Lung (tissue), 13 donors: ENCODE results near the gene MAMDC2. TPM values are rescaled to one million over a fixed set of nuclear protein-coding genes. Genes with fewer than 3 reads are reported as not detected.

Experiments
- ATAC-seq: fragments of 200-7000 bp; cut with Tn5 transposase; one replicate; pipeline ENCODE4 v1.9.1; 2020; ENCODE audit warnings: moderate number of reproducible peaks; ENCODE audit not compliant: insufficient read depth, low FRiP score
- DNase-seq, 3 donors: peaks; one replicate each; pipeline ENCODE4 v3.0.0-alpha.2; 2013 to 2017
- H3K27ac ChIP-seq, 2 donors: one replicate each; pipeline ENCODE4 v1.5.1; 2013; ENCODE audit warnings: mild to moderate bottlenecking in 2 of 2, moderate library complexity in 2 of 2, control low read depth in 1 of 2, inconsistent platforms in 1 of 2, low read depth in 1 of 2, low read length in 1 of 2
- H3K27me3 ChIP-seq, 3 donors: one replicate each; pipeline ENCODE4 v1.5.1; 2013; ENCODE audit warnings: low read length in 2 of 3; ENCODE audit not compliant: control insufficient read depth in 3 of 3, insufficient read depth in 3 of 3
- H3K36me3 ChIP-seq, 4 donors: one replicate each; pipeline ENCODE4 v1.5.1; 2013; ENCODE audit warnings: low read length in 4 of 4, mild to moderate bottlenecking in 1 of 4, moderate library complexity in 1 of 4; ENCODE audit not compliant: control insufficient read depth in 4 of 4, insufficient read depth in 4 of 4
- H3K4me1 ChIP-seq, 5 donors: one replicate each; pipeline ENCODE4 v1.5.1; 2013; ENCODE audit warnings: low read length in 5 of 5, mild to moderate bottlenecking in 2 of 5, moderate library complexity in 1 of 5; ENCODE audit not compliant: control insufficient read depth in 5 of 5, insufficient read depth in 5 of 5
- H3K4me3 ChIP-seq: one replicate; pipeline ENCODE4 v1.5.1; 2013; ENCODE audit warnings: mild to moderate bottlenecking, control low read depth, moderate library complexity
- H3K9ac ChIP-seq, 2 donors: one replicate each; pipeline ENCODE4 v1.5.1; 2013; ENCODE audit warnings: low read length in 2 of 2, control low read depth in 1 of 2; ENCODE audit not compliant: insufficient read depth in 1 of 2
- H3K9me3 ChIP-seq, 4 donors: one replicate each; pipeline ENCODE4 v1.5.1; 2013; ENCODE audit warnings: low read length in 3 of 4, mild to moderate bottlenecking in 1 of 4, moderate library complexity in 1 of 4; ENCODE audit not compliant: control insufficient read depth in 4 of 4, insufficient read depth in 3 of 4
- CTCF ChIP-seq: IDR thresholded peaks from 2 replicates; pipeline ENCODE4 v1.5.1; 2012; ENCODE audit warnings: mild to moderate bottlenecking; ENCODE audit errors: control extremely low read depth, extremely low read depth
- whole genome bisulfite sequencing, 2 donors: extraction: QIAGEN DNeasy Blood & Tissue Kit; methylation state at CpG; one replicate each; pipeline ENCODE4 v1.1.7; 2013; 5-methylcytosine and 5-hydroxymethylcytosine counted together
- polyA plus RNA-seq, 2 donors: library from polyadenylated mRNA; stranded (reverse); fragments of 200-250 nt; gene quantifications; one replicate each; pipeline ENCODE4 v1.2.1, GENCODE V29; 2013
- small RNA-seq: library from RNA; depleted of rRNA; stranded (forward); fragments of <200 nt; gene quantifications from one replicate; pipeline ENCODE3, GENCODE V24; 2014; ENCODE audit warnings: low replicate concordance
- total RNA-seq, 2 donors: library from RNA; depleted of rRNA in 1 of 2; stranded (reverse); fragments of >200 nt in 1 of 2; gene quantifications; one replicate each; pipeline ENCODE4 v1.2.1, GENCODE V29; 2014 to 2021
- donor health status: control.
- donor health status: control.
- donor health status: Bipolar disorder and iron deficiency.
- donor health status: healthy.
- donor health status: DM: yes; HTN: yes; CAD: no.

The MAMDC2 gene
- total and polyA plus RNA-seq, 4 donors: 6.5 to 28.6 (median 10.0) TPM

- H3K4me1 ChIP-seq: peaks cover 5 to 44% (median 29%) of the 10 kb centered on the region in 5 donors
Observed at GRCh38 chr9:70262366-70262765, 218.7 kb downstream of the MAMDC2 start.

GRCh38 chr9:70262948-70263347, 219.3 kb downstream of the MAMDC2 start:
- H3K4me3 ChIP-seq: no peak overlapping the region
- H3K4me1 ChIP-seq: peaks cover 5 to 38% (median 24%) of the 10 kb centered on the region in 5 donors
- DNase-seq (peak in 2 of 3 donors; percentile 62 to 68), ATAC-seq (no peak)
- H3K9me3 ChIP-seq: no peaks in the 10 kb centered on the region
- H3K9ac ChIP-seq: peak overlapping the region in 1 of 2 donors; percentile 20
- peak overlapping the region in 1 of 2 donors; percentile 73 for H3K27ac ChIP-seq
- no peak for TF ChIP-seq CTCF
- no peaks in the 10 kb centered on the region for H3K27me3 ChIP-seq
- H3K36me3 ChIP-seq: peaks cover 6 to 34% (median 14%) of the 10 kb centered on the region in 4 donors
- WGBS, 2 donors: 44 to 45% methylated on average over 6 of the region's 6 CpGs

More at GRCh38 chr9:70262366-70262765, 218.7 kb downstream of the MAMDC2 start:
- peaks cover 3 to 32% (median 14%) of the 10 kb centered on the region in 4 donors for H3K36me3 ChIP-seq
- DNase-seq: no peak
- no peak overlapping the region for H3K4me3 ChIP-seq
- no peak for ATAC-seq
- H3K9ac ChIP-seq: peak overlapping the region in 1 of 2 donors; percentile 20
- H3K27ac ChIP-seq: peak overlapping the region in 1 of 2 donors; percentile 73
- 87 to 99% methylated on average over 2 of the region's 2 CpGs for WGBS, 2 donors
- H3K27me3 ChIP-seq: no peaks in the 10 kb centered on the region
- H3K9me3 ChIP-seq: no peaks in the 10 kb centered on the region
- no peak for TF ChIP-seq CTCF

GRCh38 chr9:70263421-70263820, 219.8 kb downstream of the MAMDC2 start:
- no peak overlapping the region for H3K4me3 ChIP-seq

More at GRCh38 chr9:70263421-70263820, 219.8 kb downstream of the MAMDC2 start:
- 60 to 84% methylated on average over 1 of the region's 1 CpG for WGBS, 2 donors
- no peak for ATAC-seq
- Histone ChIP-seq H3K27ac (peak overlapping the region in 1 of 2 donors; percentile 73), H3K9ac (peak overlapping the region in 1 of 2 donors; percentile 38), H3K27me3 (no peaks in the 10 kb centered on the region), H3K4me1 (peaks cover 5 to 38% (median 20%) of the 10 kb centered on the region in 5 donors), H3K9me3 (no peaks in the 10 kb centered on the region), H3K36me3 (peaks cover 6 to 34% (median 14%) of the 10 kb centered on the region in 4 donors)
- peak in 2 of 3 donors; percentile 23 to 36 for DNase-seq
- TF ChIP-seq CTCF: no peak

Small RNA genes within 50 kb of the gene (small RNA-seq; reads per million reads assigned to genes)
- 1.1 reads per million, percentile 83 among the genes with 10 or more reads in this experiment for gene RNU2-5P

Other genes with a start within 250 kb of the MAMDC2 start
- gene CFAP95, start 223.0 kb upstream of the MAMDC2 start, total RNA-seq: 10 to 100 TPM; 17.9 to 28.3 TPM
- 10 to 100 TPM; 12.2 to 13.6 TPM for gene CFAP95, start 223.0 kb upstream of the MAMDC2 start, polyA plus RNA-seq
- gene SMC5, start 215.1 kb downstream of the MAMDC2 start, total RNA-seq: 10 to 100 TPM; 24.5 to 90.5 TPM
- 10 to 100 TPM in 1 of 2 donors, 1 to 10 TPM in 1; 9.8 to 13.7 TPM for gene SMC5, start 215.1 kb downstream of the MAMDC2 start, polyA plus RNA-seq